Small intestine (tissue), 7 donors: ENCODE results near the gene USP49. TPM values are rescaled to one million over a fixed set of nuclear protein-coding genes. Genes with fewer than 3 reads are reported as not detected.

Experiments
- DNase-seq, 2 donors: peaks; one replicate each; pipeline versions ENCODE4 v3.0.0 to v3.0.0-alpha.2; 2013
- FAIRE-seq: peaks from 2 replicates; lab custom pipeline; 2012; peaks lifted over from hg19 to GRCh38; lab: Jason Lieb, UNC
- H3K27ac ChIP-seq, 3 donors: one replicate each; pipeline ENCODE4 v1.5.1; 2013; ENCODE audit warnings: low read length in 2 of 3, mild to moderate bottlenecking in 2 of 3, control low read depth in 1 of 3, inconsistent platforms in 1 of 3, low read depth in 1 of 3, moderate library complexity in 1 of 3
- H3K27me3 ChIP-seq, 3 donors: one replicate each; pipeline ENCODE4 v1.6.1; 2013; ENCODE audit warnings: low read length in 3 of 3, inconsistent platforms in 1 of 3; ENCODE audit not compliant: control insufficient read depth in 3 of 3, insufficient read depth in 3 of 3
- H3K36me3 ChIP-seq, 3 donors: one replicate each; pipeline ENCODE4 v1.6.1; 2013; ENCODE audit warnings: low read length in 3 of 3, inconsistent platforms in 1 of 3, low read depth in 1 of 3, mild to moderate bottlenecking in 1 of 3, moderate library complexity in 1 of 3; ENCODE audit not compliant: control insufficient read depth in 3 of 3, insufficient read depth in 2 of 3
- H3K4me1 ChIP-seq, 3 donors: one replicate each; pipeline ENCODE4 v1.6.1; 2013; ENCODE audit warnings: low read length in 2 of 3, inconsistent platforms in 1 of 3, low read depth in 1 of 3, mild to moderate bottlenecking in 1 of 3, moderate library complexity in 1 of 3; ENCODE audit not compliant: control insufficient read depth in 3 of 3, insufficient read depth in 2 of 3
- H3K4me3 ChIP-seq, 3 donors: one replicate each; pipeline ENCODE4 v1.5.1; 2013; ENCODE audit warnings: low read length in 3 of 3, control low read depth in 1 of 3, inconsistent platforms in 1 of 3, low read depth in 1 of 3, mild to moderate bottlenecking in 1 of 3, moderate library complexity in 1 of 3
- H3K9me3 ChIP-seq, 2 donors: one replicate each; pipeline ENCODE4 v1.6.1; 2013; ENCODE audit warnings: low read depth in 1 of 2, low read length in 1 of 2; ENCODE audit not compliant: control insufficient read depth in 2 of 2, insufficient read depth in 1 of 2
- WGBS, 3 donors: extraction: QIAGEN DNeasy Blood & Tissue Kit; methylation state at CpG; one replicate each; pipeline ENCODE4 v1.1.7; 2013; 5-methylcytosine and 5-hydroxymethylcytosine counted together
- polyA plus RNA-seq, 4 donors: library from polyadenylated mRNA; stranded (reverse) in 3 of 4; unstranded in 1 of 4; fragments of 200-250 nt in 3 of 4; fragments of 120-200 nt in 1 of 4; gene quantifications; one replicate each; pipeline versions ENCODE4 v1.2.1 to v1.2.3, GENCODE V29; 2013
- donor health status: healthy with polysubstance abuse.
- donor health status: control.
- donor health status: control.
- donor health status: Bipolar disorder and iron deficiency.
- donor health status: healthy.

The USP49 gene
- polyA plus RNA-seq, 4 donors = 0.27 to 3.8 (median 0.80) TPM

- Histone ChIP-seq H3K27ac (no peak overlapping the region), H3K36me3 (no peaks in the 10 kb centered on the region), H3K9me3 (no peaks in the 10 kb centered on the region), H3K4me3 (no peak overlapping the region), H3K27me3 (no peaks in the 10 kb centered on the region), H3K4me1 (no peaks in the 10 kb centered on the region)
- FAIRE-seq (peak; percentile 15), DNase-seq (peak; percentile 42 to 81)
- 35 to 75% (median 49%) methylated on average over 2 of the region's 2 CpGs for WGBS, 3 donors
Measured at GRCh38 chr6:41877051-41877680, 18.0 kb downstream of the USP49 start.

GRCh38 chr6:41874741-41875140 is 20.4 kb downstream of the USP49 start:
- FAIRE-seq = no peak
- Histone ChIP-seq H3K27ac (no peak overlapping the region), H3K27me3 (no peaks in the 10 kb centered on the region), H3K36me3 (no peaks in the 10 kb centered on the region), H3K4me3 (no peak overlapping the region), H3K9me3 (no peaks in the 10 kb centered on the region), H3K4me1 (no peaks in the 10 kb centered on the region)
- DNase-seq = no peak
- 74 to 95% (median 89%) methylated on average over 1 of the region's 1 CpG for WGBS, 3 donors

DNA sequence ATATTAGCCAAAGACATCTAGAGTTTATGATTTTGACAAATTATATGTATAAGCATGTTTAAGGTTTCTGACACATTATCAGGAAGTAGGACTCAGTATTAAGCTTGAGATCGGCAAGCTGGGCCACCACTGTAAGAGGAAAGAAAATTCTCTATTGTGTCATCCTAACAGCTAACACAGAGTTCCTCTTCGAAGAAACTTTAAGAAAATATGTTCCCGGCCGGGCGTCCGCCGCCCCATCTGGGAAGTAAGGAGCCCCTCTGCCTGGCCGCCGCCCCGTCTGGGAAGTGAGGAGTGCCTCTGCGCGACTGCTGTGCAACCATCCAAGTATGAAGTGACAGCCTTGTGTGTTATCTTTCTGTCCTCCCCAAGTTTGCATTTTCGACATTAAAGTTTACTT is 23.0 kb downstream of the USP49 start:
- WGBS, 3 donors = 93 to 98% (median 96%) methylated on average over 13 of the region's 13 CpGs
- no peak overlapping the region for H3K4me3 ChIP-seq
- DNase-seq (no peak), FAIRE-seq (no peak)
- H3K36me3 ChIP-seq = no peaks in the 10 kb centered on the region
- H3K9me3 ChIP-seq = no peaks in the 10 kb centered on the region
- no peak overlapping the region for H3K27ac ChIP-seq
- no peaks in the 10 kb centered on the region for H3K4me1 ChIP-seq
- H3K27me3 ChIP-seq = no peaks in the 10 kb centered on the region

- Histone ChIP-seq H3K27me3 (no peaks in the 10 kb centered on the region), H3K9me3 (no peaks in the 10 kb centered on the region), H3K27ac (no peak overlapping the region), H3K4me1 (no peaks in the 10 kb centered on the region), H3K4me3 (no peak overlapping the region), H3K36me3 (no peaks in the 10 kb centered on the region)
- FAIRE-seq (no peak), DNase-seq (no peak)
- WGBS, 3 donors = 92% methylated on average over 2 of the region's 2 CpGs
Measured at GRCh38 chr6:41871691-41872090, 23.5 kb downstream of the USP49 start.

- no peak for DNase-seq
- FAIRE-seq = no peak
- Histone ChIP-seq H3K27me3 (no peaks in the 10 kb centered on the region), H3K36me3 (no peaks in the 10 kb centered on the region), H3K4me3 (no peak overlapping the region), H3K27ac (no peak overlapping the region), H3K9me3 (no peaks in the 10 kb centered on the region), H3K4me1 (no peaks in the 10 kb centered on the region)
- 89 to 96% (median 96%) methylated on average over 6 of the region's 6 CpGs for WGBS, 3 donors
Measured at GRCh38 chr6:41859356-41859755, 35.8 kb downstream of the USP49 start.

DNA sequence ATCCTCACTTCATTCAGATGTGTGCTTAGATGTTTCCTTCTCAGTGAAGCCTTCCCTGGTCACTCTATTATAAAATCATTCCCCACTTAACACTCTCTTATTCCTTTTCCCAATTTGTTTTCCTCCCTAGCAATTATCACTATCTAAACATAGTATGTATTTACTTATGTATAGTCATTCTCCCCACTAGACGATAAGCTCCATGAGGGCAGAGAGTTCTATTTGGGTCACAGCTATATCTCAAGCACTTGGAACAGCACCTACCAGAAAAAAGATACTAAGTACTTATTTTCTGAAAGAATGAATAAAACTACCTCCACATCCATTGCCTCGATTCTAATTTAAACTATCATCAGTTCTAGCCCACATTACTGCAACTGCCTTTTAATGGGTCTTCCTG is 36.5 kb downstream of the USP49 start:
- H3K9me3 ChIP-seq = no peaks in the 10 kb centered on the region
- no peaks in the 10 kb centered on the region for H3K36me3 ChIP-seq
- no peak overlapping the region for H3K4me3 ChIP-seq
- WGBS, 3 donors = 92 to 94% (median 94%) methylated on average over 2 of the region's 2 CpGs
- no peak overlapping the region for H3K27ac ChIP-seq
- H3K4me1 ChIP-seq = no peaks in the 10 kb centered on the region
- H3K27me3 ChIP-seq = no peaks in the 10 kb centered on the region
- DNase-seq (no peak), FAIRE-seq (no peak)

DNA sequence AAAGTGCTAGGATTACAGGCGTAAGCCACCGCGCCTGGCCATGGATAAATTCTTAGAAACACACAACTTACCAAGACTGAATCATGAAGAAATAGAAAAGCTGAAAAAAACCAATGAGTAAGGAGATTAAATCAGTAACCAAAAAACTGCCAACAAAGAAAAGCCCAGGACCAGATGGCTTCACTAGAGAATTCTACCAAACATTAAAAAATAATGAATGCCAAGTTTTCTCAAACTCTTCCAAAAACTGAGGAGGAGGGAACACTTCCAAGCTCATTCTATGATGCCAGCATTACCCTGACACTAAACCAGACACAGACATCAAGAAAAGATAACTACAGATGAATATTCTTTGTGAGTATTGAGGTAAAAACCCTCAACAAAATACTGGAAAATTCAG is 44.3 kb downstream of the USP49 start:
- peaks cover 0 to 3% of the 10 kb centered on the region in 2 donors for H3K9me3 ChIP-seq
- DNase-seq (no peak), FAIRE-seq (no peak)
- no peak overlapping the region for H3K27ac ChIP-seq
- H3K4me3 ChIP-seq = no peak overlapping the region
- peaks cover 0 to 3% (median 0%) of the 10 kb centered on the region in 3 donors for H3K36me3 ChIP-seq
- H3K27me3 ChIP-seq = no peaks in the 10 kb centered on the region
- WGBS, 3 donors = 96 to 98% (median 96%) methylated on average over 3 of the region's 3 CpGs
- H3K4me1 ChIP-seq = peaks cover 0 to 3% (median 3%) of the 10 kb centered on the region in 3 donors

DNA sequence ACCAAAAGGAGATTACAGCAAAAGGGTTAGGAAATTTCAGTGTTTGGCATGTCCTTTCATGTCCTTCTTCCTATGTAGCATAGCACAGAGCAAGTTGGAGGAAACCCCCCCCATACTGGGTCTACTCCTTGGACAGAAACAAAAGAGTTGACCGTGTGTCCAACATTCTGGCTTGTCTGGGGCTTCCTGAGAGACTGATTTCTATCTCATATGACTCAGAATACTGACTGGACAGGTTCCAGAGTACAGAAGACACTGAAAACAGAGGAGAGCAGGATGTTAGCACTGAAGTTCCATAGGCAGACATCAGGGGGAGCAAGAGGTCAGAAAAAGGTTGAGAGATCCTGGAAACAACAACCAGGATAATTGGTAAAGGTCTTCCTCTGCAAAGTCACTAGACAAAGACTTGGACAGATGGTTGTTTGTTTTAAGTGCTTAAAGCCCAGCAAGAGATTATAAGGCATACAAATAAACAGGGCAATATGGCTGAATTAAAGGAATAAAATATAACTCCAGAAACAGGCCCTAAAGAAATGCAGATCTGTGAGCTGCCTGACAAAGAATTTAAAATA is 48.4 kb downstream of the USP49 start:
- no peaks in the 10 kb centered on the region for H3K27me3 ChIP-seq
- peaks cover 0 to 3% (median 0%) of the 10 kb centered on the region in 3 donors for H3K36me3 ChIP-seq
- peaks cover 0 to 3% of the 10 kb centered on the region in 2 donors for H3K9me3 ChIP-seq
- H3K4me3 ChIP-seq = no peak overlapping the region
- peak; percentile 67 for FAIRE-seq
- peak overlapping the region in 2 of 3 donors; percentile 44 to 53 for H3K27ac ChIP-seq
- peaks cover 0 to 3% (median 3%) of the 10 kb centered on the region in 3 donors for H3K4me1 ChIP-seq
- DNase-seq = peak; percentile 85 to 91
- WGBS, 3 donors = 0 to 5% (median 5%) methylated on average over 1 of the region's 1 CpG
